Activated CD8-positive, alpha-beta memory T cell treated with anti-CD3 and anti-CD28 coated beads, Interleukin-2, amount 10 ng/mL, durations not matched to agents 7 days and 5 days (primary cell): ENCODE results near the gene ST6GAL1. TPM values are rescaled to one million over a fixed set of nuclear protein-coding genes. Genes with fewer than 3 reads are reported as not detected.

Experiments used
- ATAC-seq: fragments of 150-1000 bp; cut with Tn5 transposase; one replicate; pipeline ENCODE4 v1.10.0; 2021; ENCODE audit warnings: moderate library complexity
- CTCF ChIA-PET: fragments of 350-600 bp; sonication (Branson Sonifier 250); formaldehyde crosslinking; loops from one replicate; lab custom pipeline; 2021; ENCODE audit warnings: antibody characterized with exemption; lab: Charles Lee
- DNase-seq: peaks from one replicate; pipeline ENCODE4 v3.0.0-alpha.2; 2020
- H3K27ac Mint-ChIP-seq: one replicate; pipeline ENCODE4 v1.8.0; 2021; ENCODE audit warnings: mild to moderate bottlenecking, mixed read lengths
- H3K27me3 Mint-ChIP-seq: one replicate; pipeline ENCODE4 v1.8.0; 2021; ENCODE audit warnings: mixed read lengths
- H3K36me3 Mint-ChIP-seq: one replicate; pipeline ENCODE4 v1.8.0; 2021; ENCODE audit warnings: mild to moderate bottlenecking, mixed read lengths
- H3K4me1 Mint-ChIP-seq: one replicate; pipeline ENCODE4 v1.8.0; 2021; ENCODE audit warnings: mixed read lengths
- H3K4me3 Mint-ChIP-seq: one replicate; pipeline ENCODE4 v1.8.0; 2021; ENCODE audit warnings: mild to moderate bottlenecking, moderate library complexity, mixed read lengths
- H3K9me3 Mint-ChIP-seq: one replicate; pipeline ENCODE4 v1.8.0; 2022; ENCODE audit warnings: low read depth, mixed read lengths
- total RNA-seq, 2 experiments: library from RNA; stranded (reverse); gene quantifications; one replicate each; pipeline ENCODE4 v1.2.3, GENCODE V29; 2021

Gene ST6GAL1
- total RNA-seq, 2 experiments from 2014 or later = 77.9 to 102 TPM

DNA sequence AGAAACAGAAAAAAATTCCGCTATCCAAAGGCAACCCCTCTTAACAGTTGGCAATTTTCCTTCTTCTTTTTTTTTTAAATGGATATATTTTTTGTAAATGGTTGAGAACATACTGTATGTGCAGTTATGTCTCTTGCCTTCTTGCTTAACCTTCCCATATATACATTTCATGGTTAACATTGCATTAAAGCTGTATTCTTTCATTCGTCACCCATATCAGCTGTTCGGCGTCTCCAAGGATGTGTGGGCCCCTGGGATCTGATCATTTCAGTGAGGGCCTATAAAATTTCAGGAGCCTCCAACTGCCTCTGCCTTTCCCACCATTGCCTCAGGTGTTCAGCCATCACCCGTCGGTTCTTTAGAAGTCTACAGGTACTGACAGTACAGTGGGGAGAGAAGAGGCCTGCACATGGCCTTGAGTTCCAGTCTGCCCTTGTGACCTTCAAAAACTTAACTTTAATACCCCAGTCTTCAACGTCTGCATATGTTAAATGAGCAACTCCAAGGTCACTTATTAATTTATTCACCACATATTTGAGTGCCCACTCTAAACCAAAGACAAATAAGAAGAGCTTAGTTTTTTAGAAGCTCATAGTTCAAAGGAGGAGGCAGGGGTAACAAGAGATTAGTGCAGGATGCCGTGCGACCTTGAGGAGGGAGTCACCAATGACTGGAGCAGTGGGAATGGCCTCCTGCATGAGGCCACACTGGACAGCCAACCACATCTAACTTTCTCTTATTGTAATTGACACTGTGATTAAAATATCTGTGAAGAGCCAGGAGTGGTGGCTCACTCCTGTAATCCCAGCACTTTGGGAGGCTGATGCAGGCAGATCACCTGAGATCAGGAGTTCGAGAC lies 6.9 kb downstream of the ST6GAL1 start:
- CTCF ChIA-PET = interaction anchor here (0.9 to 1.2 kb wide), 2 partner anchors 88 to 228 kb away, joined by 3 to 5 read pairs; no protein-coding TSS in a partner anchor
- Mint-ChIP-seq H3K4me3 (no peak overlapping the region), H3K9me3 (peaks cover 3% of the 10 kb centered on the region), H3K27ac (no peak overlapping the region), H3K4me1 (peaks cover 31% of the 10 kb centered on the region), H3K27me3 (no peaks in the 10 kb centered on the region), H3K36me3 (peaks cover 55% of the 10 kb centered on the region)
- DNase-seq (peak; percentile 26), ATAC-seq (no peak)

DNA sequence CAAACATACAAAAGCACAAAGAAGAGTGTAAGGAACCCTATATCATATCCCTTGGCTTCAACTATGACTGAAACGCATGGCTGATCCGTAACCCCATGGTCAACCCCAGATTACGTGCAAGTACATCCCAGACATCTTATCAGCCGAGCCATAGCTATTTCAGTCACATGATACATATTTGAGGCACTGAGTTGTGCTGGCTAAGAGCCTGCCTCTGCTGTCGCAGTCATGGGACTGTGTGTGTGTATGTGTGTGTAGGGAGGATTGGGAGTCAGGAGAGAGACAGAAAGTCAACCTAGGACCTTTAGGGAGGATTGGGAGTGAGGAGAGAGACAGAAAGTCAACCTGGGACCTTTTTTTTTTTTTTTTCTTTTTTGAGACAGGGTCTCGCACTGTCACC lies 8.4 kb downstream of the ST6GAL1 start:
- no peak overlapping the region for H3K4me3 Mint-ChIP-seq
- peaks cover 3% of the 10 kb centered on the region for H3K9me3 Mint-ChIP-seq
- H3K36me3 Mint-ChIP-seq = peaks cover 52% of the 10 kb centered on the region
- H3K27me3 Mint-ChIP-seq = no peaks in the 10 kb centered on the region
- H3K27ac Mint-ChIP-seq = no peak overlapping the region
- CTCF ChIA-PET = interaction anchor here (1.0 to 2.2 kb wide), 3 partner anchors 10 to 85 kb away, joined by 3 to 6 read pairs (median 4); no protein-coding TSS in a partner anchor
- ATAC-seq (no peak), DNase-seq (no peak)
- H3K4me1 Mint-ChIP-seq = peaks cover 16% of the 10 kb centered on the region

DNA sequence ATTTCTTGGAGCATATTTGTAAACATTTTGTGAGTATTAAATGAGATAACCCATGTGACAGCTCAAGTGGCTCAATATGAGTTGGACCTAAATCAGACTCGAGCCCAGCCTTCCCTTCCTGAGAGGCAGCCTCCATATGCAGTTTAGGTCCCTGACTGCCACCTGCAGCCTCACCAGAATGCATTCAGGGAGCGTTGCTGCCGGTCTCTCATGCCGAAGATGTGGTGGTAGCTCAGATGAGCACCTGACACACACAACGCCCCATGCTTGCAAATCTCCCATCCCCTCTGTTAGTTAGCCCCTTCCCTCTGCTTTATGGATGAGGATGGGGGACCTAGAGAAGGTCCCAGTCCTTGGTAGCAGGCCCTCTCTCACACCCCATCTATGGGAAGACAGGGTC lies 9.2 kb downstream of the ST6GAL1 start:
- Mint-ChIP-seq H3K27me3 (no peaks in the 10 kb centered on the region), H3K36me3 (peaks cover 52% of the 10 kb centered on the region), H3K4me3 (no peak overlapping the region), H3K27ac (peak overlapping the region; percentile 27), H3K4me1 (peaks cover 13% of the 10 kb centered on the region), H3K9me3 (peaks cover 3% of the 10 kb centered on the region)
- ATAC-seq (no peak), DNase-seq (no peak)
- CTCF ChIA-PET = interaction anchor here (1.0 to 2.2 kb wide), 4 partner anchors 9 to 86 kb away, joined by 3 to 6 read pairs (median 4); no protein-coding TSS in a partner anchor

DNA sequence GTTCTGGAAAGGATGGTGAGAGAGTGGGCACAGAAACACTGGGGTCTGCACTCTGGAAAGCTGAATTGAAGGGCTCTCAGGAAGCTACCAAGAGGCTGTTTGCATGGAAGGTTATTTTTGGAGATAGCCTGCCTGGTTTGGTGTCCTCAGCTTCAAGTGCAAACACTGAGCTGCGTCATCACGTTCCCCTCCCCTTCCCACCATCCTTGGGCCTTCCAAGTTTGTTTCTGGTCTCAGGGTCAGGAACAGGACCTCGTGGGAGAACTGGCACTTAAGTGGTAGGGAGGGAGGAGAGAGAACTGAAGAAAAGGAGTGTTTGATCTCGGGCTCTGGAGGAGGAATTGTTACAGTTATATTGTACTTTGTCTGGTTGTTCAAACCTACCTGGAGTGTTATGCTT lies 10.6 kb downstream of the ST6GAL1 start:
- no peak for DNase-seq
- H3K36me3 Mint-ChIP-seq = peaks cover 52% of the 10 kb centered on the region
- CTCF ChIA-PET = no interaction called here
- H3K27me3 Mint-ChIP-seq = no peaks in the 10 kb centered on the region
- ATAC-seq = no peak
- peaks cover 7% of the 10 kb centered on the region for H3K4me1 Mint-ChIP-seq
- H3K4me3 Mint-ChIP-seq = no peak overlapping the region
- no peak overlapping the region for H3K27ac Mint-ChIP-seq
- no peaks in the 10 kb centered on the region for H3K9me3 Mint-ChIP-seq

DNA sequence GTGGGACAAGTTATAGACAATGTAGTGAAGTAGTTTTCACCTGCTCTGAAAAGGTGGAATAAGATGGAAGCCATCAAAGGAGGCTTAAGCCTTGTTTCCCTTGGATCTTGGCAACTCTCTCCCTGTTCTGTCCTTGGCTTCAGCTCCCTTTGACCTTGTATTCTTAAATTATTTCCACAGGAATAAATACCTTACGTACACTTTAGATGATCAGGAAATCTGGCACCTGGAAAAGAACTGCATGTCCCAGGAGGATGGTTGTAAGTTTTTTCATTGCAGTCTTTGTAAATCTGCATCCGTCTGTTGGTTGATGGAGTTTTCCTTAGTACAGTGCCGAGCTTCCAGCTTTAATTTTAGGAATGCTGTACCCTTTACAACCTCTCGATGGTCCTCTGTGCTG lies 11.8 kb downstream of the ST6GAL1 start:
- ATAC-seq = no peak
- no peak for DNase-seq
- H3K4me3 Mint-ChIP-seq = no peak overlapping the region
- H3K4me1 Mint-ChIP-seq = peaks cover 10% of the 10 kb centered on the region
- peaks cover 56% of the 10 kb centered on the region for H3K36me3 Mint-ChIP-seq
- H3K9me3 Mint-ChIP-seq = no peaks in the 10 kb centered on the region
- CTCF ChIA-PET = interaction anchor here (1.0 to 1.5 kb wide), 2 partner anchors 10 to 197 kb away, joined by 3 to 6 read pairs; partner anchors contain the start of gene RPL39L
- no peaks in the 10 kb centered on the region for H3K27me3 Mint-ChIP-seq
- H3K27ac Mint-ChIP-seq = no peak overlapping the region

DNA sequence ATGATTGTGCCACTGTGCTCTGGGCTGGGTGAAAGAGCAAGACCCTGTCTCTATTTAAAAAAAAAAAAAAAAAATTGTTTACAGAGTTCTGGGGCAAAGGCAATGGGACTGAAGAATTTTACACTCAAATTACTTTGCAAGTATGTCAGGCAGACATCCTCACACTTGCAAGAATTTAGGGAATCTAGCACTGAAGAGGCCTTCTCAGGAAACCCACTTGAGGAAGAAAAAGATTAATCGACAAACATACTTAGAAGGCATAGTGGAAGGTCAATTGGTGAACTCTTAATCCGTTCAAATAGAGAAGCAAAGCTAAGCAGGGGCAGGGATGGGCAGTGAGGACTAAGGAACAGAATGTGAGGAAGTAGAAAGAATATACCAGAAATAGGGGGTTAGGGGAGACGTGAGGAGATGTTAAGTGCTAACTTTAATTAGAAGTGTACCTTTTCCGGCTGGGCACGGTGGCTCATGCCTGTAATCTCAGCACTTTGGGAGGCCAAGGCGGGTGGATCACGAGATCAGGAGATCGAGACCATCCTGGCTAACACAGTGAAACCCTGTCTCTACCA lies 15.0 kb downstream of the ST6GAL1 start:
- ATAC-seq = no peak
- DNase-seq = no peak
- no peaks in the 10 kb centered on the region for H3K9me3 Mint-ChIP-seq
- CTCF ChIA-PET = no interaction called here
- peaks cover 64% of the 10 kb centered on the region for H3K36me3 Mint-ChIP-seq
- H3K27me3 Mint-ChIP-seq = no peaks in the 10 kb centered on the region
- H3K27ac Mint-ChIP-seq = no peak overlapping the region
- no peak overlapping the region for H3K4me3 Mint-ChIP-seq
- peaks cover 21% of the 10 kb centered on the region for H3K4me1 Mint-ChIP-seq

DNA sequence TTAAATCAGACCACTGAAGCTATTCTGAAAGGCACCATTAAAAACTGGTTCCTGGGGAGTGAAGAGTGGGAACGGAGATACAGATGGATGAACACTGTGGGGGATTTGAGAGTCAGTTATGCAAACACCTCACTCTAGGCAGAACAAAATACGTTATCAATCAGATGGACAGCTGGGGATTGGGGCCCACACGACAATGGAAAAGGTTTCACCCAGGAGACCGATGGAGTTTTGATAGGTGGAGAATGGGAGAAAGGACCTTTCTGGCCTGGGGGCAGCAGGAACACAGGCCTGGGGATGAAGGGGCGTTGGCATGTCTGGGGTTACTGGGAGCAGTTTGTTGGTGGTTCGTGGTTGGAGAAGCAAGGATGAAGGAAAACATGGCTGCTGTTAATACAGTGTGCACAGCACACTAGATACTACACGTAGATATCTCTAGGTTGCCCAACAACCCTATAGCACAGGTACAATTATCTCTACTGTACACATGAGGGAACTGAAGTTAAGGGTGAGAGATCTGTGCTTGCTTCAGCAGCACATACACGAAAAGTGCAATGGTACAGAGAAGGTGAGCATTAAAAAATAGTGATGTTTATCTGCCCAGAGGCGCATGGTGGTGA lies 16.5 kb downstream of the ST6GAL1 start:
- Mint-ChIP-seq H3K4me3 (no peak overlapping the region), H3K4me1 (peaks cover 31% of the 10 kb centered on the region)

DNA sequence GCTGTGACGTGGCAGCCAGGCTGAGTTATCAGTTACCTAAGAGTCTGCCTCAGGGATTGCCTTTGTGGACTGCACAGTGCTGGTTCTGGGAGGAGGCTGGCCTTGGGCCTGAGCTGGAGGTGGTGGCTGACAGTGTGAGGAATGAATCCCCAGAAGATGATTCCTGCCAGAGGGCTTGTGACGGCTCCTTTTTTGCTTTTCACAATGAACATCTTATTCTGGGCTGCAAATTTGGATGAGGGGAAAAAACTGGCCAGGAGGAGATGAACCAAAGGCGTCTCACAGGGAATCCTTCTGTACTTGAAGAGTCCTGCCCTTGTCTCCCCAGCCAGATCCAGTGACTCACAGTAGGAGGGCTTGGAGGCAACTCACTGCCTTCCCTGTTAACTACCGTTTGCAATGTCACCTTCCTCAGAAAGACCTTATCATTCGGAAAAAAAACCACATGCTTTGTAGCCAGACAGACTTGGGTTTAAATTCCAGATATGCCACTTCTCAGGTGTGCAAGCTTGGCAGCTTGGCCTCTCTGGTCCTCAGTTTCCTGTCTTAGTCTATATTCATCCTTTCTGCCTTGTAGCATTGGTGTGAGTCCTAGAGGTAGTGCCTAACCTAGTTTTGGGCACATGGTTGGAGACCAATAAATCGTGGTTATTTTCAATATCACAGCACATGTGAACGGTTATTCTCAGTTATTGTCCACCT lies 19.1 kb downstream of the ST6GAL1 start:
- peaks cover 56% of the 10 kb centered on the region for H3K4me1 Mint-ChIP-seq
- H3K9me3 Mint-ChIP-seq = peaks cover 6% of the 10 kb centered on the region
- no peak overlapping the region for H3K4me3 Mint-ChIP-seq
- peak overlapping the region; percentile 51 for H3K27ac Mint-ChIP-seq
- H3K36me3 Mint-ChIP-seq = peaks cover 73% of the 10 kb centered on the region
- no peaks in the 10 kb centered on the region for H3K27me3 Mint-ChIP-seq
- no peak for DNase-seq
- no peak for ATAC-seq
- CTCF ChIA-PET = interaction anchor here (2.3 kb wide), 1 partner anchor 10 kb away, joined by 6 read pairs; no protein-coding TSS in a partner anchor

More for the DNA sequence above, 16.5 kb downstream of the ST6GAL1 start:
- CTCF ChIA-PET = interaction anchor here (0.5 to 1.3 kb wide), 3 partner anchors 14 to 97 kb away, joined by 3 read pairs; no protein-coding TSS in a partner anchor
- Mint-ChIP-seq H3K36me3 (peaks cover 73% of the 10 kb centered on the region), H3K27ac (no peak overlapping the region), H3K9me3 (peaks cover 4% of the 10 kb centered on the region), H3K27me3 (no peaks in the 10 kb centered on the region)
- DNase-seq (no peak), ATAC-seq (no peak)

DNA sequence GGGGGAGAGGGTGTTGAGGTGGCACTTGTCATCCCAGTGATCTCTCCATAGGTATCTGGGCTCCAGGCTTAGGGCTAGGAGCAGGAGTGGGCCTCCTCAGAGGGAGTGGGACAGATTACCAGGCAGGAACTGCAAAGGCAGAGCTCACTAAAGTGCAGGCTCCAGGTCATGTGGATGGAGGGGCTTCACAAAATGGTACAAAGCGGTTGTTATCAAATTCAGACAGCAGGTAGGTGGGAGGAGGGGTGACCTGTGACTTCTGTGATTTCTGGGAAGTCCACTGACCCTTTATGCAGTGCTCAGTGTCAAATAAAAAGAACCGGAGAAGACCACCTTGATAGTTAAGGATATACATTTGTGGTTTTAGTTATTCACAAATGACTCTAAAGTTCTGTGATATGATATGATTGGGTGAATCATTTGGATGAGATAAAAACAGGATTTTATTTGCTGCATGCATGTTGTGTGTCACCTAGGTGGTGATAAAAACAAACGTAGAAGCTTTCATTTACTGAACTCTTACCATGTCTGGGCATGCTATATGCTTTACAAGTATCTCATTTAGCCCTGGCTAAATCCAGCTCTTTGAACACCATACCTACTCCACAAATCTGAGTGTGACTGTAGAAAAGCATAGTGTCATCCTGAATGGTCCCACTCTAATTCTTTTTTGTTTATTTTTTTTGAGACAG lies 20.2 kb downstream of the ST6GAL1 start:
- ATAC-seq (no peak), DNase-seq (no peak)
- Mint-ChIP-seq H3K27ac (no peak overlapping the region), H3K4me3 (no peak overlapping the region), H3K27me3 (no peaks in the 10 kb centered on the region), H3K4me1 (peaks cover 66% of the 10 kb centered on the region), H3K36me3 (peaks cover 71% of the 10 kb centered on the region), H3K9me3 (peaks cover 6% of the 10 kb centered on the region)
- CTCF ChIA-PET = no interaction called here

DNA sequence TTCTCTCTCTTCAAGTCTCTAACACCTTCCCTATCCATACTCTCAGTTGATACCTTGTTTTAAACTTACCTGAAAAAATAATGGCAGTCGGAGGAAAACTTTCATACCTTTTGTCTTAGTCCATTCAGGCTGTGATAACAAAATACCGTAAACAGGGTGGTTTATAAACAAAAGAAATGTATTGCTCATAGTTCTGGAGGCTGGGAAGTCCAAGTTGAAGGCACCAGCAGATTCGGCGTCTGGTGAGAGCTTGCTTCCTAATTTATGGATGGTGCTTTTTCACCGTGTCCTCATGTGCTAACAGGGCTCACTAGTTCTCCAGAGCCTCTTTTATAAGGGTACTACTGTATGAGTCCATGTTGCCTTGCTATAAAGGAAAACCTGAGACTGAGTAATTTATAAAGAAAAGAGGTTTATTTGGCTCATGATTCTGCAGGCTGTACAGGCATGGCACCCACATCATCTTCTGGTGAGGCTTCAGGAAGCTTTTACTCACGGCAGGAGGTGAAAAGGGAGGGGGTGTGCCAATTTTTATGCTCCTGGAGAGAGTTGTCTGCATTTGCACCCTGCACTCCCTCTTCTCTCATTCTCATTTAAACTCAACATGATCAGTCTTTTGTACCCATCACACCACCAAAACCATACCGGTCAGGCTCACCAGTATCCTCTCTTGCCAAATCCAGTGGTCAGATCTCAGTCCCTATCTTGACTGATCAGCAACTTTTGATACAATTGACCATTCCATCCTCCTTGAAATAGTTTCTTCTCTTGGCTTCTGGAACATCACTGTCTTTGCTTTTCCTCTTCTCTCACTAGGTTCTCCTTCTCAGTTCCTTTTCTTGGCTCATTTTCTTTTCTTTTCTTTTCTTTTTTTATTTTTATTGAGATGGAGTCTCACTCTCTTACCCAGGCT lies 21.6 kb downstream of the ST6GAL1 start:
- peaks cover 6% of the 10 kb centered on the region for H3K9me3 Mint-ChIP-seq
- no peak overlapping the region for H3K4me3 Mint-ChIP-seq
- H3K4me1 Mint-ChIP-seq = peaks cover 75% of the 10 kb centered on the region
- CTCF ChIA-PET = interaction anchor here (1.7 kb wide), 1 partner anchor 103 kb away, joined by 7 read pairs; no protein-coding TSS in a partner anchor
- H3K27me3 Mint-ChIP-seq = no peaks in the 10 kb centered on the region
- peaks cover 78% of the 10 kb centered on the region for H3K36me3 Mint-ChIP-seq
- no peak for ATAC-seq
- no peak for DNase-seq
- peak overlapping the region; percentile 93 for H3K27ac Mint-ChIP-seq

DNA sequence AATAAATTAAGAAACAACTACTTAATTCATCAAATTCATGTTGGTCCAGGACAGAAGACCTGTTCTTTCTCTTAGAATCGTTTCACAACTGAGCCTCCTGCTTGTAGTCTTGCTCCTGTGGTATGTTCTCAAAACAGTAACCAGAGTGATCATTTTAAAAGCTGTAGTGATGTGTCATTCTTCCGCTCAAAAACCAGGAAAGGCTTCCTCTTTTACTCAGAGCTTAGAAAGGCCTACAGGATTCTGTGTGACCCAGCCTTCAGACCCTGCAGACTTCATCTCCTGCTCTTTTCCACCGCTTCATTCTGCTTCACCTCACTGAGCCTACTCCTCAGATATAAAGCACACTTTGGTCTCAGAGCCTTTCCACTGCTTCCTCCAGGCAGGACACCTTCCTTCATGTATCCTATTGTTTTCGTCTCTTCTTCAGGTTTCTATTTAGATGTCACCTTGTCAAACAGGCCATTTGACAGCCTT lies 22.7 kb downstream of the ST6GAL1 start:
- peak overlapping the region; percentile 93 for H3K27ac Mint-ChIP-seq
- no peaks in the 10 kb centered on the region for H3K27me3 Mint-ChIP-seq
- peak; percentile 93 for ATAC-seq
- H3K9me3 Mint-ChIP-seq = peaks cover 6% of the 10 kb centered on the region
- CTCF ChIA-PET = interaction anchor here (0.8 to 2.4 kb wide), 5 partner anchors 14 to 212 kb away, joined by 3 to 8 read pairs (median 4); no protein-coding TSS in a partner anchor
- H3K4me1 Mint-ChIP-seq = peaks cover 72% of the 10 kb centered on the region
- H3K36me3 Mint-ChIP-seq = peaks cover 77% of the 10 kb centered on the region
- peak overlapping the region; percentile 36 for H3K4me3 Mint-ChIP-seq
- peak; percentile 56 for DNase-seq
